Esophagus squamous epithelium (tissue), 5 donors: ENCODE measurements around the gene RMI1. TPM values are rescaled to one million over a fixed set of nuclear protein-coding genes. Genes with fewer than 3 reads are reported as not detected.

ENCODE experiments used
- DNase-seq: peaks from one replicate; lab custom pipeline; 2025; lab: John Stamatoyannopoulos, UW
- H3K27ac ChIP-seq, 4 donors: fragments of 200-600 bp; sonication (generic); one replicate each; pipeline ENCODE4 v1.5.1; 2016 to 2019; ENCODE audit warnings: mild to moderate bottlenecking in 1 of 4
- H3K27me3 ChIP-seq, 4 donors: fragments of 200-600 bp; sonication (generic); 1 replicate in 3 of 4; 2 replicates in 1 of 4; pipeline versions ENCODE4 v1.5.1 to v1.6.0; 2017 to 2021; ENCODE audit warnings: antibody characterized with exemption in 1 of 4
- H3K36me3 ChIP-seq, 3 donors: fragments of 200-600 bp; sonication (generic); one replicate each; pipeline ENCODE4 v1.5.1; 2016 to 2019
- H3K4me1 ChIP-seq, 3 donors: fragments of 200-600 bp; sonication (generic); one replicate each; pipeline ENCODE4 v1.5.1; 2017 to 2019
- H3K4me3 ChIP-seq, 4 donors: fragments of 200-600 bp; sonication (generic); 1 replicate in 3 of 4; 2 replicates in 1 of 4; pipeline ENCODE4 v1.5.1; 2016 to 2019; ENCODE audit warnings: mild to moderate bottlenecking in 2 of 4, moderate library complexity in 1 of 4
- H3K9me3 ChIP-seq, 3 donors: fragments of 200-600 bp; sonication (generic); one replicate each; pipeline ENCODE4 v1.5.1; 2016 to 2019
- POLR2A ChIP-seq, 4 donors: fragments of 450-650 bp; IDR thresholded peaks; one replicate each; pipeline ENCODE4 v1.6.1; 2017; ENCODE audit warnings: antibody characterized with exemption in 4 of 4, mild to moderate bottlenecking in 4 of 4, moderate library complexity in 3 of 4
- WGBS, 2 donors: methylation state at CpG; one replicate each; pipeline ENCODE4 v1.1.5; 2018; 5-methylcytosine and 5-hydroxymethylcytosine counted together
- intact Hi-C: fragments of 100-400 bp; cut with DNase I; formaldehyde crosslinking; loops from one replicate; pipeline ENCODE4 v1.15.0; 2022
- total RNA-seq, 4 donors: library from RNA; depleted of rRNA; stranded (reverse); fragments of >200 nt; gene quantifications; one replicate each; pipeline ENCODE4 v1.1.0, GENCODE V29; 2016
- TF ChIP-seq, protein P1 (sequence below), 6 experiments: fragments of 450-650 bp in 4 of 6; fragments of 200-600 bp in 2 of 6; sonication (generic) in 2 of 6; IDR thresholded peaks; one replicate each; pipeline ENCODE4 v1.5.1; 2016 to 2019; ENCODE audit warnings: antibody characterized with exemption in 6 of 6, mild to moderate bottlenecking in 4 of 6, moderate library complexity in 4 of 6
- donor health status: DM: yes; HTN: yes; CAD: no.

The RMI1 gene
- total RNA-seq, 4 donors from 2014 or later = 2.8 to 7.3 (median 5.9) TPM

DNA sequence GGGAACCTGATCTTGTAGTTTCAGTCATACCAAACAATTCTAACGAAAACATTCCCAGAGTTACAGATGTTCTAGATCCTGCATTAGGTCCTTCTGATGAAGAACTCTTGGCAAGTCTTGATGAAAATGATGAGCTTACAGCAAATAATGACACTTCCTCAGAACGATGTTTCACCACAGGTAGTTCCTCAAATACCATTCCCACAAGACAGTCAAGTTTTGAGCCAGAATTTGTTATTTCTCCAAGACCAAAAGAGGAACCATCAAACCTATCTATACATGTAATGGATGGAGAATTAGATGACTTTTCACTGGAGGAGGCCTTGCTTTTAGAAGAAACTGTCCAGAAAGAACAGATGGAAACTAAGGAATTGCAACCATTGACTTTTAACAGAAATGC, 21.0 kb downstream of the RMI1 start:
- 71 to 83% methylated on average over 2 of the region's 2 CpGs for WGBS, 2 donors
- no peaks in the 10 kb centered on the region for H3K27me3 ChIP-seq
- intact Hi-C loops = no loop called here
- no peaks in the 10 kb centered on the region for H3K9me3 ChIP-seq
- H3K36me3 ChIP-seq = peaks cover 0 to 13% (median 0%) of the 10 kb centered on the region in 3 donors
- peaks cover 0 to 6% (median 3%) of the 10 kb centered on the region in 3 donors for H3K4me1 ChIP-seq
- TF ChIP-seq, protein P1, sequence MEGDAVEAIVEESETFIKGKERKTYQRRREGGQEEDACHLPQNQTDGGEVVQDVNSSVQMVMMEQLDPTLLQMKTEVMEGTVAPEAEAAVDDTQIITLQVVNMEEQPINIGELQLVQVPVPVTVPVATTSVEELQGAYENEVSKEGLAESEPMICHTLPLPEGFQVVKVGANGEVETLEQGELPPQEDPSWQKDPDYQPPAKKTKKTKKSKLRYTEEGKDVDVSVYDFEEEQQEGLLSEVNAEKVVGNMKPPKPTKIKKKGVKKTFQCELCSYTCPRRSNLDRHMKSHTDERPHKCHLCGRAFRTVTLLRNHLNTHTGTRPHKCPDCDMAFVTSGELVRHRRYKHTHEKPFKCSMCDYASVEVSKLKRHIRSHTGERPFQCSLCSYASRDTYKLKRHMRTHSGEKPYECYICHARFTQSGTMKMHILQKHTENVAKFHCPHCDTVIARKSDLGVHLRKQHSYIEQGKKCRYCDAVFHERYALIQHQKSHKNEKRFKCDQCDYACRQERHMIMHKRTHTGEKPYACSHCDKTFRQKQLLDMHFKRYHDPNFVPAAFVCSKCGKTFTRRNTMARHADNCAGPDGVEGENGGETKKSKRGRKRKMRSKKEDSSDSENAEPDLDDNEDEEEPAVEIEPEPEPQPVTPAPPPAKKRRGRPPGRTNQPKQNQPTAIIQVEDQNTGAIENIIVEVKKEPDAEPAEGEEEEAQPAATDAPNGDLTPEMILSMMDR (IDR thresholded peaks at IDR 0.05) = no peak
- no peak for TF ChIP-seq POLR2A (IDR thresholded peaks at IDR 0.05)
- no peak for DNase-seq
- no peak overlapping the region for H3K4me3 ChIP-seq
- no peak overlapping the region for H3K27ac ChIP-seq

DNA sequence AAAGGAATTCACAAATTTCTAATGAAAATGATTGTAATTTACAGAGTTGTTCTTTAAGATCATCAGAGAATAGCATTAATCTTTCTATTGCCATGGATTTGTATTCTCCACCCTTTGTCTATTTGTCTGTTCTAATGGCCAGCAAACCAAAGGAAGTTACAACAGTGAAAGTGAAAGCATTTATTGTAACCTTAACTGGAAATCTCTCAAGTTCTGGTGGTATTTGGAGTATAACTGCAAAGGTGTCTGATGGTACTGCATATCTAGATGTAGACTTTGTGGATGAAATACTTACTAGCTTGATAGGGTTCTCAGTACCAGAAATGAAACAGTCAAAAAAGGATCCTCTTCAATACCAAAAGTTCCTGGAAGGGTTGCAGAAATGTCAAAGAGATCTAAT, 21.7 kb downstream of the RMI1 start:
- no peak for TF ChIP-seq POLR2A (IDR thresholded peaks at IDR 0.05)
- TF ChIP-seq, protein P1 (IDR thresholded peaks at IDR 0.05) = no peak
- H3K9me3 ChIP-seq = no peaks in the 10 kb centered on the region
- DNase-seq = no peak
- peaks cover 0 to 6% (median 3%) of the 10 kb centered on the region in 3 donors for H3K4me1 ChIP-seq
- intact Hi-C loops = no loop called here
- no peaks in the 10 kb centered on the region for H3K27me3 ChIP-seq
- H3K27ac ChIP-seq = peak overlapping the region in 1 of 4 donors; percentile 7
- H3K4me3 ChIP-seq = no peak overlapping the region
- peaks cover 0 to 13% (median 0%) of the 10 kb centered on the region in 3 donors for H3K36me3 ChIP-seq

DNA sequence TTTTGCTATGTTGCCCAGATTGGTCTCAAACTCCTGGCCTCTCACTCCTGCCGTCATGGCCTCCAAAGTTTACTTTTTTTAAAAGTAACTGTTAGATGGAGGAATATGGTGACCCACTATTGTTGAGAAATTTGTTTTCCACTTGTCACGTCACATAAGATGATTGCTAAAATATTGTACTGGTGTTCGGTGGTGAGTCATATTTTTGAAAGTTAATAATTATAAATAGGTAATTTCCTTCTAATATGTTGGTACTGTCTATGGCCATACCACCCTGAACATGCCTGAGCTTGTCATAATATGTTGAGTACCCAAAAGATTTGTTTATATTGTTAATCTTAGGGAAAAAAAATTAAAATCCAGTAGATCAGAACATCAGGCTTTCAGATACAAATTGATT, 22.6 kb downstream of the RMI1 start:
- 75 to 92% methylated on average over 3 of the region's 3 CpGs for WGBS, 2 donors
- no peak for DNase-seq
- Histone ChIP-seq H3K27ac (no peak overlapping the region), H3K9me3 (no peaks in the 10 kb centered on the region), H3K4me1 (peaks cover 0 to 6% (median 3%) of the 10 kb centered on the region in 3 donors), H3K4me3 (no peak overlapping the region), H3K36me3 (peaks cover 0 to 13% (median 0%) of the 10 kb centered on the region in 3 donors), H3K27me3 (no peaks in the 10 kb centered on the region)
- intact Hi-C loops = no loop called here
- TF ChIP-seq, protein P1 (IDR thresholded peaks at IDR 0.05) = no peak
- TF ChIP-seq POLR2A (IDR thresholded peaks at IDR 0.05) = no peak

DNA sequence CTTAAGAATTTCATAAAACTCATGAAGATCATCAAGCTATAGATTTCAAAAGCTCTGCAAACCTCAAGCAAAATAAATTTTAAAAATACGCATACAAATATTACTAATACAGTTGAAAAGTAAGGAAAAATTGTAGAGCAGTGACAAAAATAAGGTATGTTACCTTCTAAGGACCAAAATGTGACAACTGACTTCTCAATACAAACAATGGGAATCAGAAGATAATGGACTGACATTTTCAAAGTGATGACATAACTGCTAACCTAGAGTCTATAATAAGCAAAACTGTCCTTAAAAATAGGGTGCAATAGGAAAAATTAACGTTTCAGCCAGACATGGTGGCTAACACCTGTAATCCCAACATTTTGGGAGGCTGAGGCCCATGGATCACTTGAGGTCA, 27.1 kb downstream of the RMI1 start:
- Histone ChIP-seq H3K9me3 (no peaks in the 10 kb centered on the region), H3K4me3 (no peak overlapping the region), H3K36me3 (no peaks in the 10 kb centered on the region), H3K4me1 (no peaks in the 10 kb centered on the region), H3K27me3 (no peaks in the 10 kb centered on the region), H3K27ac (no peak overlapping the region)
- TF ChIP-seq, protein P1 (IDR thresholded peaks at IDR 0.05) = no peak
- no peak for TF ChIP-seq POLR2A (IDR thresholded peaks at IDR 0.05)
- WGBS, 2 donors = 85 to 91% methylated on average over 2 of the region's 2 CpGs
- DNase-seq = no peak
- intact Hi-C loops = no loop called here

DNA sequence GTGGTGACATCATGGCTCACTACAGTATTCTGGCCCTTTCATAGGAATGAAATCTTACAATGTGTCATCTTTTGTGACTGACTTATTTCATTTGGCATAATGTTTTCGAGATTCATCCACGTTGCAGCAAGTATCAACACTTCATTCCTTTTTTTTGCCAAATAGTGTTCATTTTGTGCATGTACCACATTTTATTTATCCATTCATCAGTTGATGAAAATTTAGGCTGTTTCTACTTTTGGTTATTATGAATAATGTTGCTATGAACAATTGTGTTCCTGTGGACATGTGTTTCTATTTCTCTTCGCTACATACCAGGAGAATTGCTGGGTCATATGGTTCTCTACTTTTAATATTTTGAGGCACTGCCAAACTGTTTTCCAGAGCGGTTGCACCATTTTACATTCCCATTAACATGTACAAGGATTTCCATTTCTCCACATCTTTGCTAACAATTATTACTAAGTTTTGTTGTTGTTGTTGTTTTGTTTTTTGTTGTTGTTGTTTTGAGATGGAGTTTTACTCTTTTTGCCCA, 43.5 kb downstream of the RMI1 start:
- intact Hi-C loops = no loop called here
- H3K9me3 ChIP-seq = no peaks in the 10 kb centered on the region
- WGBS, 2 donors = 82 to 86% methylated on average over 4 of the region's 4 CpGs
- H3K36me3 ChIP-seq = no peaks in the 10 kb centered on the region
- H3K4me3 ChIP-seq = no peak overlapping the region
- no peaks in the 10 kb centered on the region for H3K4me1 ChIP-seq
- H3K27me3 ChIP-seq = no peaks in the 10 kb centered on the region
- no peak overlapping the region for H3K27ac ChIP-seq
- no peak for DNase-seq
- TF ChIP-seq POLR2A (IDR thresholded peaks at IDR 0.05) = no peak
- TF ChIP-seq, protein P1 (IDR thresholded peaks at IDR 0.05) = no peak
